ENCODE results near the gene USH1G.
A peak's percentile ranks its signal among the peaks of the same experiment; 100 is the strongest.

The USH1G gene

GRCh38 chr17:74960570-74961342, 37.7 kb upstream of the USH1G start:
- WGBS (ENCODE audit: extremely low coverage, insufficient coverage, insufficient read length): no CpG with 5 or more reads among the region's 19 CpGs

DNA sequence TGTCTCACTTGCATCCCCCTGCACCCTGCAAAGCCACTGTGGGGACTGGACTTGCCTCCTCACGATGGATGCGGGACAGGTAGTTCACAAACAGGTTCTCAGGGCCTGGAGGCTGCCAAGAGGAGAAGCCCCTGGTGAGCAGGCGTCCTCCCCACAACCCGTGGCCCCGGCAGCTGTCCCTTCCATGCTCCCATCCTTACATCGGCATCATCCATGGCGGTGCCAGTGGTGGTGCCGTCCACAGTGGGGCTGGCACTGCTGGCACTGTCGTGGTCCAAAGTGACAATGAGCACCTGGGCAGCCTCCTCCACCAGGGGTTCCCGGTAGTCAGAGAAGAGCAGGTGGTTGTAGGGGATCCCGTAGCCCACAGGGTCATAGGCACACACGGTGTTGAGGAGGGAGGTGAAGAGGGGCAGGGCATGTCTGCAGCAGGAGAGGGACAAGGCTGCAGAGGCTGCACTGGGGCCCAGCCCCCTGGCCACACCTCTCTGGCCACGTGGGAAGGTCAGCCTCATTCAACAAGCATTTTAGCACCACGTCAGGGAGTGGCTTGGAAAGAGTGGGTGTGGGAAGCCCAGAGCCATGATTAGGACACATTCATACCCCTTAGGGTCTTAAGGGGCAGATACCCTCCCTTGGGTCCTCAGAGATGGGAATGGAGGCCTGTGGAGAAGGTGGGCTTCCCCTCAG, 36.9 kb upstream of the USH1G start:
- no peak overlapping the region for H3K4me3 ChIP-seq (ENCODE audit: low read depth, low read length)
- no peak overlapping the region for H3K4ac ChIP-seq (ENCODE audit: low read depth, low read length)
- H4K91ac ChIP-seq (ENCODE audit: low read depth, low read length): no peak overlapping the region
- no peak overlapping the region for H3K27ac ChIP-seq (ENCODE audit: low read depth, low read length)
- H3K14ac ChIP-seq (ENCODE audit: low read length): no peak overlapping the region
- no peak overlapping the region for H2AK5ac ChIP-seq (ENCODE audit: low read length)
- H3K4me2 ChIP-seq (ENCODE audit: low read length): no peak overlapping the region
- H2BK120ac ChIP-seq (ENCODE audit: insufficient read depth, low read length, poor library complexity): no peak overlapping the region
- H3K79me1 ChIP-seq (ENCODE audit: low read length): no peaks in the 10 kb centered on the region
- H3K36me3 ChIP-seq (ENCODE audit: control insufficient read depth in 1 of 2, insufficient read depth in 2 of 2, low read length in 2 of 2): no peaks in the 10 kb centered on the region
- H3K18ac ChIP-seq (ENCODE audit: low read length): no peak overlapping the region
- no peak overlapping the region for H3K9ac ChIP-seq (ENCODE audit: low read length)
- peak in 1 of 2 donors; percentile 37 for DNase-seq
- no peak overlapping the region for H2AFZ ChIP-seq (ENCODE audit: insufficient read depth, low read length, poor library complexity)
- no peak overlapping the region for H4K8ac ChIP-seq (ENCODE audit: low read depth, low read length)
- no peak overlapping the region for H2BK12ac ChIP-seq (ENCODE audit: low read length)
- no CpG with 5 or more reads among the region's 14 CpGs for WGBS (ENCODE audit: extremely low coverage, insufficient coverage, insufficient read length)
- no peaks in the 10 kb centered on the region for H3K27me3 ChIP-seq (ENCODE audit: insufficient read depth, low read length)
- peaks cover 4% of the 10 kb centered on the region for H3K9me3 ChIP-seq (ENCODE audit: insufficient read depth, low read depth, low read length)
- H2BK5ac ChIP-seq (ENCODE audit: low read depth, low read length, poor library complexity): no peak overlapping the region
- H3K79me2 ChIP-seq (ENCODE audit: control insufficient read depth, insufficient read depth, low read length, poor library complexity): no peaks in the 10 kb centered on the region
- H3K23ac ChIP-seq (ENCODE audit: low read length): no peak overlapping the region
- no peak overlapping the region for H4K12ac ChIP-seq (ENCODE audit: low read depth, low read length)
- H3K4me1 ChIP-seq (ENCODE audit: control insufficient read depth in 1 of 2, insufficient read depth in 2 of 2, low read length in 2 of 2): peaks cover 0 to 1% of the 10 kb centered on the region in 2 experiments

More at GRCh38 chr17:74960570-74961342, 37.7 kb upstream of the USH1G start:
- Histone ChIP-seq H3K18ac (ENCODE audit: low read length) (no peak overlapping the region), H3K9ac (ENCODE audit: low read length) (no peak overlapping the region), H3K27ac (ENCODE audit: low read depth, low read length) (no peak overlapping the region), H3K23ac (ENCODE audit: low read length) (no peak overlapping the region), H3K4me2 (ENCODE audit: low read length) (no peak overlapping the region), H3K4ac (ENCODE audit: low read depth, low read length) (no peak overlapping the region), H2AFZ (ENCODE audit: insufficient read depth, low read length, poor library complexity) (no peak overlapping the region), H3K79me1 (ENCODE audit: low read length) (no peaks in the 10 kb centered on the region), H2AK5ac (ENCODE audit: low read length) (no peak overlapping the region), H3K4me1 (ENCODE audit: control insufficient read depth in 1 of 2, insufficient read depth in 2 of 2, low read length in 2 of 2) (peaks cover 0 to 1% of the 10 kb centered on the region in 2 experiments), H4K8ac (ENCODE audit: low read depth, low read length) (no peak overlapping the region), H2BK5ac (ENCODE audit: low read depth, low read length, poor library complexity) (no peak overlapping the region), H4K12ac (ENCODE audit: low read depth, low read length) (no peak overlapping the region), H2BK120ac (ENCODE audit: insufficient read depth, low read length, poor library complexity) (no peak overlapping the region), H3K14ac (ENCODE audit: low read length) (no peak overlapping the region), H3K4me3 (ENCODE audit: low read depth, low read length) (no peak overlapping the region), H3K27me3 (ENCODE audit: insufficient read depth, low read length) (no peaks in the 10 kb centered on the region), H3K36me3 (ENCODE audit: control insufficient read depth in 1 of 2, insufficient read depth in 2 of 2, low read length in 2 of 2) (no peaks in the 10 kb centered on the region), H2BK12ac (ENCODE audit: low read length) (no peak overlapping the region), H3K79me2 (ENCODE audit: control insufficient read depth, insufficient read depth, low read length, poor library complexity) (no peaks in the 10 kb centered on the region), H4K91ac (ENCODE audit: low read depth, low read length) (no peak overlapping the region), H3K9me3 (ENCODE audit: insufficient read depth, low read depth, low read length) (peaks cover 7% of the 10 kb centered on the region)
- peak; percentile 68 to 75 for DNase-seq

DNA sequence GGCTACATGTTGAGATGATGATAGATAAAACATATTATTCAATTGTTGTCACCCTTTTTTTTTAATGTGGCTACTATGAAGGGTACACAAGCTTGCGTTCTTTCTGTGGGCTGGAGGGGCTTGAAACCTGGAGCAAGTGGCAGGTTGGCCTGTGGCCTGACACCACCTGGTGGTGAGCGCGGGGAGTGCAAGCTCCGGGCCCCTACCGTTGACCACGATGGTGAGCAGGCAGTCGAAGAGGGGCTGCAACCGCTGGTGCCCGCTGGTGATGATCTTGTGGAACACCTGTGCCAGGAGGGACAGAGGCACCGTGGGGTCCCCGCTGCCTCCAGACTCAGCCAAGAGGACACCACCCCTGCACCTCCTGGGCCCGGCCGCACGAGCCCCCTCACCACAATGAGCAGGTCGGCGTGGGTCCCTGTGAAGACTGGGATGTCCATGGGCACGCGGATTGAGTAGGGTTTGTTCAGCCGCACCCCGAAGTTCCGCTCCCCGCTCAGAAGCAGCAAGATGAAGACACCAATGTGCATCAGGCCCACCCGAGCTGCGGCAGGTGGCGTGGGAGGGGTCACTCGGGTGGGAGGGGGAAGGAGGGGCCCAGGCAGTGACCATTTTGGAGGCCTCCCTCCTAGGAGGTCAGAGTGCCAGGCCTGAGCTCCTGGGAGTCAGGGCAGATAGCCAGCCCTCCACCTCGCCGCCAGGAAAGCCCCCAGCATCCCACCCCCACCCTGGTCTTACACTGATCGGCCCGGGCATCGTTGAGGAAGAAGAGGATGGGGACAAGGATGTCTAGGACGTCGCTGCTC, 35.1 kb upstream of the USH1G start:
- no CpG with 5 or more reads among the region's 33 CpGs for WGBS (ENCODE audit: extremely low coverage, insufficient coverage, insufficient read length)
- no peak overlapping the region for H3K4me2 ChIP-seq (ENCODE audit: low read length)
- H3K4ac ChIP-seq (ENCODE audit: low read depth, low read length): no peak overlapping the region
- H2BK120ac ChIP-seq (ENCODE audit: insufficient read depth, low read length, poor library complexity): no peak overlapping the region
- H4K91ac ChIP-seq (ENCODE audit: low read depth, low read length): no peak overlapping the region
- no peak overlapping the region for H3K23ac ChIP-seq (ENCODE audit: low read length)
- no peak overlapping the region for H3K4me3 ChIP-seq (ENCODE audit: low read depth, low read length)
- H2AK5ac ChIP-seq (ENCODE audit: low read length): no peak overlapping the region
- H3K18ac ChIP-seq (ENCODE audit: low read length): no peak overlapping the region
- H4K12ac ChIP-seq (ENCODE audit: low read depth, low read length): no peak overlapping the region
- peaks cover 0 to 1% of the 10 kb centered on the region in 2 experiments for H3K4me1 ChIP-seq (ENCODE audit: control insufficient read depth in 1 of 2, insufficient read depth in 2 of 2, low read length in 2 of 2)
- no peak overlapping the region for H3K14ac ChIP-seq (ENCODE audit: low read length)
- H4K8ac ChIP-seq (ENCODE audit: low read depth, low read length): no peak overlapping the region
- no peak overlapping the region for H3K27ac ChIP-seq (ENCODE audit: low read depth, low read length)
- no peaks in the 10 kb centered on the region for H3K36me3 ChIP-seq (ENCODE audit: control insufficient read depth in 1 of 2, insufficient read depth in 2 of 2, low read length in 2 of 2)
- no peak overlapping the region for H2BK5ac ChIP-seq (ENCODE audit: low read depth, low read length, poor library complexity)
- no peak overlapping the region for H3K9ac ChIP-seq (ENCODE audit: low read length)
- no peaks in the 10 kb centered on the region for H3K79me2 ChIP-seq (ENCODE audit: control insufficient read depth, insufficient read depth, low read length, poor library complexity)
- H3K27me3 ChIP-seq (ENCODE audit: insufficient read depth, low read length): no peaks in the 10 kb centered on the region
- DNase-seq: peak; percentile 57 to 85
- no peaks in the 10 kb centered on the region for H3K79me1 ChIP-seq (ENCODE audit: low read length)
- H3K9me3 ChIP-seq (ENCODE audit: insufficient read depth, low read depth, low read length): peaks cover 3% of the 10 kb centered on the region
- H2AFZ ChIP-seq (ENCODE audit: insufficient read depth, low read length, poor library complexity): no peak overlapping the region
- no peak overlapping the region for H2BK12ac ChIP-seq (ENCODE audit: low read length)

DNA sequence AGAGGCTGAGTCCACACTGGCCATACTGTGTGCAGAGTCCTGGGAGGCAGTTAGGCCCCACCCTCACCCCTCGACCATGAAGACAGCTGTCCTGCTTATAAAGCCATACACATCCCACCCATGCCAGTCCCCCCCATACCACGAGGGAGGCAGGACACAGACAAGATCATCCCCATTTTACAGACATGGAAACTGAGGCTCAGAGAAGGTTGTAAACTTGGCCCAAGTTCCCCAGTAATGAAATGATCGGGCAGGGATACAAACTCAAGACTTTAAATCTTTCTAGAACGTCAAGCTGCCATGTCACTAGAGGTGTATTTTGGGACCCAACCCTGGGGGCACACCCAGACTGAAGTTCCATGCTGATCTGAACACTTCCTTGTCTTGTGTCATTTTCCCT, 33.0 kb upstream of the USH1G start:
- Histone ChIP-seq H3K9ac (ENCODE audit: low read length) (no peak overlapping the region), H3K18ac (ENCODE audit: low read length) (no peak overlapping the region), H3K4me1 (ENCODE audit: control insufficient read depth in 1 of 2, insufficient read depth in 2 of 2, low read length in 2 of 2) (no peaks in the 10 kb centered on the region), H3K36me3 (ENCODE audit: control insufficient read depth in 1 of 2, insufficient read depth in 2 of 2, low read length in 2 of 2) (no peaks in the 10 kb centered on the region), H3K14ac (ENCODE audit: low read length) (no peak overlapping the region), H2AFZ (ENCODE audit: insufficient read depth, low read length, poor library complexity) (no peak overlapping the region), H4K8ac (ENCODE audit: low read depth, low read length) (no peak overlapping the region), H3K9me3 (ENCODE audit: insufficient read depth, low read depth, low read length) (peaks cover 3% of the 10 kb centered on the region), H3K4me3 (ENCODE audit: low read depth, low read length) (no peak overlapping the region), H3K27ac (ENCODE audit: low read depth, low read length) (no peak overlapping the region), H2AK5ac (ENCODE audit: low read length) (no peak overlapping the region), H4K91ac (ENCODE audit: low read depth, low read length) (no peak overlapping the region), H3K27me3 (ENCODE audit: insufficient read depth, low read length) (no peaks in the 10 kb centered on the region), H2BK5ac (ENCODE audit: low read depth, low read length, poor library complexity) (no peak overlapping the region), H3K79me2 (ENCODE audit: control insufficient read depth, insufficient read depth, low read length, poor library complexity) (no peaks in the 10 kb centered on the region), H2BK120ac (ENCODE audit: insufficient read depth, low read length, poor library complexity) (no peak overlapping the region), H3K23ac (ENCODE audit: low read length) (no peak overlapping the region), H3K79me1 (ENCODE audit: low read length) (no peaks in the 10 kb centered on the region), H3K4me2 (ENCODE audit: low read length) (no peak overlapping the region), H4K12ac (ENCODE audit: low read depth, low read length) (no peak overlapping the region), H3K4ac (ENCODE audit: low read depth, low read length) (no peak overlapping the region), H2BK12ac (ENCODE audit: low read length) (no peak overlapping the region)
- WGBS (ENCODE audit: extremely low coverage, insufficient coverage, insufficient read length): no CpG with 5 or more reads among the region's 4 CpGs
- no peak for DNase-seq

All from trophoblast cell (in vitro differentiated cells and primary cell).